HCT116 (cell line): ENCODE measurements around the gene CHST1. TPM values are rescaled to one million over a fixed set of nuclear protein-coding genes. Genes with fewer than 3 reads are reported as not detected.

Experiments
- ATAC-seq: fragments of 200-7000 bp; cut with Tn5 transposase; 2 replicates; pipeline ENCODE4 v1.9.1; 2020; ENCODE audit warnings: mild to moderate bottlenecking, moderate library complexity
- BruUV-seq: library from RNA; stranded (reverse); fragments of 400-500 nt; replicated peaks from 2 replicates; lab custom pipeline; 2021; lab: Mats Ljungman, UMichigan
- CTCF ChIA-PET: fragments of 300-600 bp; sonication (Branson Sonifier 250); formaldehyde crosslinking; loops from one replicate; lab custom pipeline; 2021; ENCODE audit warnings: antibody characterized with exemption; lab: Charles Lee
- POLR2A ChIA-PET: fragments of 300-600, 350-600 bp; sonication (Branson Sonifier 250); formaldehyde crosslinking; loops from one replicate; lab custom pipeline; 2021; ENCODE audit warnings: antibody characterized with exemption; lab: Charles Lee
- RAD21 ChIA-PET, 2 experiments: fragments of 300-600 bp; sonication (Branson Sonifier 250); formaldehyde crosslinking; loops; one replicate each; lab custom pipeline; 2023; ENCODE audit warnings: low total read pairs in 2 of 2; ENCODE audit not compliant: uncharacterized antibody in 2 of 2, unreplicated experiment in 2 of 2, low non-redundant PET in 1 of 2; lab: Charles Lee
- DNase-seq: peaks from one replicate; pipeline ENCODE4 v3.0.0-alpha.2; 2010; ENCODE audit warnings: low read depth, low spot score
- H2AFZ ChIP-seq: fragments of 200-600 bp; shearing (Covaris generic), sonication (generic); 2 replicates; pipeline ENCODE4 v1.6.1; 2017; ENCODE audit warnings: low read depth, mixed run types, mixed read lengths, antibody characterized with exemption, low read length; ENCODE audit not compliant: poor library complexity, severe bottlenecking
- H3K27ac ChIP-seq: 2 replicates; pipeline ENCODE4 v1.5.1; 2012; ENCODE audit warnings: low read depth, low read length
- H3K27me3 ChIP-seq: fragments of 200-600 bp; sonication (generic); 2 replicates; pipeline ENCODE4 v1.6.1; 2016; ENCODE audit warnings: mixed run types, low read length, mixed read lengths; ENCODE audit not compliant: insufficient read depth
- H3K36me3 ChIP-seq, 2 experiments: fragments of 200-500 bp in 1 of 2; fragments of 200-600 bp in 1 of 2; sonication (Bioruptor generic) in 1 of 2; sonication (generic) in 1 of 2; 2 replicates each; pipeline versions ENCODE4 v1.5.1 to v1.6.1; 2014 to 2016; ENCODE audit warnings: low read length in 2 of 2, inconsistent platforms in 1 of 2, mixed read lengths in 1 of 2, mixed run types in 1 of 2; ENCODE audit not compliant: insufficient read depth in 2 of 2, control insufficient read depth in 1 of 2
- H3K4me1 ChIP-seq, 2 experiments: fragments of 200-600 bp in 1 of 2; sonication (generic) in 1 of 2; 2 replicates each; pipeline versions ENCODE4 v1.5.1 to v1.6.1; 2012 to 2017; ENCODE audit warnings: low read length in 2 of 2, inconsistent platforms in 1 of 2, mild to moderate bottlenecking in 1 of 2, mixed read lengths in 1 of 2, mixed run types in 1 of 2, moderate library complexity in 1 of 2; ENCODE audit not compliant: insufficient read depth in 2 of 2, control insufficient read depth in 1 of 2
- H3K4me2 ChIP-seq: fragments of 200-600 bp; sonication (generic); 2 replicates; pipeline ENCODE4 v1.6.1; 2017; ENCODE audit warnings: mixed run types, low read length, mixed read lengths
- H3K4me3 ChIP-seq, 2 experiments: fragments of 200-600 bp in 1 of 2; sonication (generic) in 1 of 2; replicated peaks in 1 of 2; 2 replicates each; pipeline ENCODE4 v1.5.1; 2011 to 2016; ENCODE audit warnings: low read length in 2 of 2, control low read depth in 1 of 2, low read depth in 1 of 2, mild to moderate bottlenecking in 1 of 2, mixed read lengths in 1 of 2, mixed run types in 1 of 2
- H3K79me2 ChIP-seq: fragments of 200-600 bp; sonication (generic); 2 replicates; pipeline ENCODE4 v1.6.1; 2017; ENCODE audit warnings: mild to moderate bottlenecking, mixed run types, low read length, moderate library complexity, mixed read lengths; ENCODE audit not compliant: insufficient read depth
- H3K9ac ChIP-seq: fragments of 200-600 bp; sonication (generic); 2 replicates; pipeline ENCODE4 v1.6.1; 2016; ENCODE audit warnings: low read length, mixed read lengths
- H3K9me2 ChIP-seq: fragments of 200-600 bp; sonication (generic), shearing (Covaris generic); 2 replicates; pipeline ENCODE4 v1.6.1; 2017; ENCODE audit warnings: mixed run types, mild to moderate bottlenecking, moderate library complexity; ENCODE audit not compliant: insufficient read depth
- H3K9me3 ChIP-seq, 2 experiments: fragments of 200-500 bp in 1 of 2; fragments of 200-600 bp in 1 of 2; sonication (Bioruptor generic) in 1 of 2; sonication (generic) in 1 of 2; 2 replicates each; pipeline ENCODE4 v1.6.1; 2014 to 2017; ENCODE audit warnings: low read length in 2 of 2, mixed read lengths in 2 of 2, inconsistent platforms in 1 of 2, low read depth in 1 of 2, mild to moderate bottlenecking in 1 of 2, mixed run types in 1 of 2, moderate library complexity in 1 of 2; ENCODE audit not compliant: control insufficient read depth in 1 of 2, insufficient read depth in 1 of 2
- H4K20me1 ChIP-seq: fragments of 200-600 bp; sonication (generic), shearing (Covaris generic); 2 replicates; pipeline ENCODE4 v1.6.1; 2017; ENCODE audit warnings: mixed run types, mild to moderate bottlenecking, moderate library complexity; ENCODE audit not compliant: insufficient read depth
- CEBPB ChIP-seq: IDR thresholded peaks from 2 replicates; pipeline ENCODE4 v1.6.1; 2012; ENCODE audit warnings: low read depth
- CTCF ChIP-seq, 3 experiments: fragments of 200-600 bp in 1 of 3; sonication (generic) in 1 of 3; IDR thresholded peaks in 2 of 3; conservative IDR thresholded peaks in 1 of 3; 2 replicates each; pipeline ENCODE4 v1.5.1; 2012 to 2017; ENCODE audit warnings: low read depth in 2 of 3, low read length in 2 of 3, antibody characterized with exemption in 1 of 3, borderline replicate concordance in 1 of 3, control low read depth in 1 of 3, mild to moderate bottlenecking in 1 of 3, mixed read lengths in 1 of 3, mixed run types in 1 of 3, moderate library complexity in 1 of 3; ENCODE audit not compliant: insufficient read depth in 1 of 3
- ELF1 ChIP-seq: IDR thresholded peaks from 2 replicates; pipeline ENCODE4 v1.6.1; 2012; ENCODE audit warnings: low read depth, borderline replicate concordance
- JUND ChIP-seq: IDR thresholded peaks from 2 replicates; pipeline ENCODE4 v1.6.1; 2012
- RAD21 ChIP-seq: IDR thresholded peaks from 2 replicates; pipeline ENCODE4 v1.6.1; 2012; ENCODE audit warnings: low read depth, mild to moderate bottlenecking
- REST ChIP-seq: IDR thresholded peaks from 2 replicates; pipeline ENCODE4 v1.6.1; 2012; ENCODE audit warnings: low read depth
- SIN3A ChIP-seq: IDR thresholded peaks from 2 replicates; pipeline ENCODE4 v1.6.1; 2012; ENCODE audit warnings: low read depth
- SRF ChIP-seq: IDR thresholded peaks from 2 replicates; pipeline ENCODE4 v1.6.1; 2012; ENCODE audit warnings: low read depth
- TCF7L2 ChIP-seq: IDR thresholded peaks from 2 replicates; pipeline ENCODE4 v1.7.0; 2011; ENCODE audit warnings: borderline replicate concordance, inconsistent platforms; ENCODE audit not compliant: insufficient read depth, insufficient read length; ENCODE audit errors: extremely low read depth
- YY1 ChIP-seq: IDR thresholded peaks from 2 replicates; pipeline ENCODE4 v1.6.1; 2011; ENCODE audit warnings: low read length, low read depth, moderate library complexity, mild to moderate bottlenecking; ENCODE audit not compliant: insufficient replicate concordance; ENCODE audit errors: extremely low read depth
- ZNF274 ChIP-seq: fragments of 200-500 bp; sonication (Bioruptor generic); IDR thresholded peaks from 2 replicates; pipeline ENCODE4 v1.6.1; 2014; ENCODE audit warnings: mild to moderate bottlenecking, low read depth, low read length, inconsistent platforms
- intact Hi-C: fragments of 100-400 bp; cut with micrococcal nuclease; formaldehyde crosslinking; loops from 2 replicates; pipeline ENCODE4 v1.10.0; 2022
- total RNA-seq: library from RNA; stranded (reverse); gene quantifications from one replicate; pipeline ENCODE4 v1.2.1, GENCODE V29; 2021; ENCODE audit not compliant: unreplicated experiment

CHST1 gene
- total RNA-seq, 1 experiment from 2014 or later: 0.69 TPM

GRCh38 chr11:45618897-45619296, 46.5 kb downstream of the CHST1 start:
- ChIA-PET CTCF (no interaction called here), POLR2A (no interaction called here), RAD21 (no interaction called here)
- Histone ChIP-seq H3K27me3 (peaks cover 57% of the 10 kb centered on the region; the same call in 1 of the 2 replicates), H3K4me3 (no peak overlapping the region), H4K20me1 (no peaks in the 10 kb centered on the region), H3K36me3 (no peaks in the 10 kb centered on the region), H3K4me1 (no peaks in the 10 kb centered on the region), H2AFZ (no peak overlapping the region), H3K79me2 (no peaks in the 10 kb centered on the region), H3K27ac (no peak overlapping the region), H3K9me2 (no peaks in the 10 kb centered on the region), H3K4me2 (no peak overlapping the region), H3K9ac (no peak overlapping the region), H3K9me3 (peaks cover 0 to 6% of the 10 kb centered on the region in 2 experiments; a peak in 1 of 4 replicates)
- no peak for ATAC-seq
- BruUV-seq: no TSS peak
- no peak for DNase-seq
- intact Hi-C loops: no loop called here
- TF ChIP-seq RAD21 (no peak), TCF7L2 (no peak), CTCF (IDR thresholded peaks at IDR 0.05 in 2 of 3, conservative IDR thresholded peaks at IDR 0.05 in 1 of 3; ENCODE audit: borderline replicate concordance in 1 of 3, insufficient read depth in 1 of 3, low read depth in 2 of 3, low read length in 2 of 3) (no peak), REST (no peak), YY1 (no peak), CEBPB (no peak), ZNF274 (no peak), SIN3A (no peak), JUND (no peak), SRF (no peak), ELF1 (no peak)
